Neural crest cell (in vitro differentiated cells): ENCODE measurements around the gene CDC37. TPM values are rescaled to one million over a fixed set of nuclear protein-coding genes. Genes with fewer than 3 reads are reported as not detected.

ENCODE experiments used
- DNase-seq: peaks from one replicate; pipeline ENCODE4 v3.0.0; 2021; ENCODE audit warnings: low read depth, mixed read lengths, low spot score
- H3K27ac Mint-ChIP-seq: one replicate; pipeline ENCODE4 v1.8.0; 2021; ENCODE audit warnings: mild to moderate bottlenecking, mixed read lengths; ENCODE audit not compliant: unreplicated experiment
- H3K27me3 Mint-ChIP-seq: 2 replicates; pipeline ENCODE4 v1.8.0; 2021; ENCODE audit warnings: low read depth, mild to moderate bottlenecking, mixed read lengths
- H3K36me3 Mint-ChIP-seq: 2 replicates; pipeline ENCODE4 v1.8.0; 2021; ENCODE audit warnings: low read depth, mild to moderate bottlenecking, mixed read lengths
- H3K4me1 Mint-ChIP-seq: 2 replicates; pipeline ENCODE4 v1.8.0; 2021; ENCODE audit warnings: mixed read lengths
- H3K4me3 Mint-ChIP-seq: one replicate; pipeline ENCODE4 v1.8.0; 2021; ENCODE audit warnings: mild to moderate bottlenecking, mixed read lengths
- H3K9me3 Mint-ChIP-seq: 2 replicates; pipeline ENCODE4 v1.8.0; 2021; ENCODE audit warnings: mixed read lengths
- total RNA-seq: library from RNA; stranded (reverse); gene quantifications from 2 replicates; pipeline ENCODE4 v1.2.1, GENCODE V29; 2021
- TF ChIP-seq, protein P1 (sequence below): fragments of 200-600 bp; sonication (generic); conservative IDR thresholded peaks from 2 replicates; pipeline ENCODE4 v1.5.0; 2021; ENCODE audit warnings: antibody characterized with exemption, mild to moderate bottlenecking

The CDC37 gene
- total RNA-seq, 1 donor from 2014 or later, result 164 TPM

DNA sequence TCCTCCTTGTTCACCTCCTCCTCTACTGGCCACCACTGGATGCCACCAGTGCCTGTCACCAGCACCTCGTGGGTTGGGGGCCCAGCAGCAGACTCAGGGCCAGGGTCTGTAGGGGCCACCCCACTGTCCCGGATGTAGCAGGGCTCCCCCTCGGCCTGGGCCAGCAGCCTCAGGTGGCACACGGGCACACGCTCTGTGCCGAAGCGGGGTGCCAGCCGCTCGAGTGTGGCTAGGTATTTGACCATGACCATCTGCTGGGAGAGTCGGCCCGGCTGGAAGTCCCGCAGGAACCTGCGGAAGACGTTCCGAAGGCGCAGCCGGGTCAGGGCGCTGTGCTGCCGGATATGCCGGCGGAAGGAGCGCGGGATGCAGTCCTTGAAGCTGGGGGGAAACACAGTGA, 37.8 kb downstream of the CDC37 start:
- Mint-ChIP-seq H3K36me3 (peaks cover 22% of the 10 kb centered on the region), H3K4me1 (no peaks in the 10 kb centered on the region), H3K4me3 (no peak overlapping the region), H3K27me3 (no peaks in the 10 kb centered on the region), H3K9me3 (no peaks in the 10 kb centered on the region), H3K27ac (no peak overlapping the region)
- DNase-seq, result no peak
- TF ChIP-seq, protein P1, sequence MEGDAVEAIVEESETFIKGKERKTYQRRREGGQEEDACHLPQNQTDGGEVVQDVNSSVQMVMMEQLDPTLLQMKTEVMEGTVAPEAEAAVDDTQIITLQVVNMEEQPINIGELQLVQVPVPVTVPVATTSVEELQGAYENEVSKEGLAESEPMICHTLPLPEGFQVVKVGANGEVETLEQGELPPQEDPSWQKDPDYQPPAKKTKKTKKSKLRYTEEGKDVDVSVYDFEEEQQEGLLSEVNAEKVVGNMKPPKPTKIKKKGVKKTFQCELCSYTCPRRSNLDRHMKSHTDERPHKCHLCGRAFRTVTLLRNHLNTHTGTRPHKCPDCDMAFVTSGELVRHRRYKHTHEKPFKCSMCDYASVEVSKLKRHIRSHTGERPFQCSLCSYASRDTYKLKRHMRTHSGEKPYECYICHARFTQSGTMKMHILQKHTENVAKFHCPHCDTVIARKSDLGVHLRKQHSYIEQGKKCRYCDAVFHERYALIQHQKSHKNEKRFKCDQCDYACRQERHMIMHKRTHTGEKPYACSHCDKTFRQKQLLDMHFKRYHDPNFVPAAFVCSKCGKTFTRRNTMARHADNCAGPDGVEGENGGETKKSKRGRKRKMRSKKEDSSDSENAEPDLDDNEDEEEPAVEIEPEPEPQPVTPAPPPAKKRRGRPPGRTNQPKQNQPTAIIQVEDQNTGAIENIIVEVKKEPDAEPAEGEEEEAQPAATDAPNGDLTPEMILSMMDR, result no peak

DNA sequence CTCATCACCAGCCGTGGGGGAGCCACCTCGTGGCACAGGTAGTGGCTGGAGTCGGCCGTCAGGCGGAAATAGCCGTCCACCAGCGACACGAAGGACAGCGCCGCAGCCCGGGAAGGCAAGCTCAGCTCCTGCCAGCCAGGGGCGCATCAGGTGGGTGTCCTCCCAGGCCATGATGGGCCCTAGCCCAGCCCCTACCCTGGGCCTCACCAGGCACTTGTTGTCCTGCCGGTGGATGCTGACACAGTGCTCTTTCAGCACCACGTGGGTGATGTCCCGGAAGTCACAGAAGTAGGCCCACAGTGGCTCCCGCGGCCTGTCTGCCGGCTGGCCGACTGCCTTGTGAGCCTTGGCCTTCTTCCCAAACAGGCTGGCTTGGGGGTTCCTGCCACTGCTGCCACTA, 38.7 kb downstream of the CDC37 start:
- Mint-ChIP-seq H3K36me3 (peaks cover 22% of the 10 kb centered on the region), H3K4me3 (no peak overlapping the region), H3K27me3 (no peaks in the 10 kb centered on the region), H3K27ac (no peak overlapping the region), H3K9me3 (no peaks in the 10 kb centered on the region), H3K4me1 (no peaks in the 10 kb centered on the region)
- TF ChIP-seq, protein P1, result no peak
- no peak for DNase-seq

DNA sequence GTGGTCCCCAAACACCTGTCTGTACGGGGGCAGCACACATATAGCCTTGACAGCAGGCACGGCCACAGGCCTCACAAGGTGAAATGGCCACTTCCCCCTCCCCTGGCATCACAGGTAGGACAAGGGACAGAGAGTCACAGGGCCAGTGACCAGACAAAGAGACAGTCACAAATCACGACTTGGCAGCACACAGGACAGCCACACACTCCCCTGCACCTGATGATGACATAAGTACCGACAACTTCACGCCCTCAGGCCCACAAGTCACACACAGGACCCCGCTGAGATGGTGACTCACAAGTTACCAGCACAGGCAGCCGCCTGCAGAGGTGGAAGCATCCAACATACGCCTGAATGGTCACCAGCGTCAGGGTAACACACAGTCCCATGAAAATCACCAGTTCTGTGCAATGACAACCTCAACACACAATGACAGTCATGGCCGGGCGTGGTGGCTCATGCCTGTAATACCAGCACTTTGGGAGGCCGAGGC, 39.5 kb downstream of the CDC37 start:
- Mint-ChIP-seq H3K9me3 (no peaks in the 10 kb centered on the region), H3K36me3 (peaks cover 14% of the 10 kb centered on the region), H3K4me3 (no peak overlapping the region), H3K27me3 (no peaks in the 10 kb centered on the region), H3K4me1 (no peaks in the 10 kb centered on the region), H3K27ac (no peak overlapping the region)
- no peak for DNase-seq
- TF ChIP-seq, protein P1, result no peak

DNA sequence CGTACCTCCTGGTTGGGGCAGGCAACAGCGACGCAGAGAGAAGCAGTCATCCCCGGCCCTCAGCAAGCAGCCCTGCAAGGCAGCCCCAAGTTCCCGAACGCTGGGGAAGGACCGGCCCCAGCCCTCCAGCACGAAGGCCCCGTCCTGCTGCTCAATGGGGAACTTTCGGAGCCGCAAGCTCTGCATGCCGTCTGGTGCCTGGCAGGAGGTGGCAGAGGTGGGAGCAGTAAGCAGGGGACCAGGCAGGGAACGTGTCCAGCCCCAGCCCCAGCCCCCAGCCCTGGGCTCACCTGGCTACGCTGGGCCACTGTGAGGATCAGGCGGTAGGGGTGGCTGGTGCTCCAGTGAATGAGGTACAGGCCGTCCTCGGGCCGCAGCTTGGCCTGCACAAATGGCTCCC, 41.1 kb downstream of the CDC37 start:
- DNase-seq, result no peak
- H3K27ac Mint-ChIP-seq, result no peak overlapping the region
- peaks cover 6% of the 10 kb centered on the region for H3K36me3 Mint-ChIP-seq
- H3K4me3 Mint-ChIP-seq, result no peak overlapping the region
- H3K4me1 Mint-ChIP-seq, result no peaks in the 10 kb centered on the region
- TF ChIP-seq, protein P1, result no peak
- H3K9me3 Mint-ChIP-seq, result no peaks in the 10 kb centered on the region
- no peaks in the 10 kb centered on the region for H3K27me3 Mint-ChIP-seq

DNA sequence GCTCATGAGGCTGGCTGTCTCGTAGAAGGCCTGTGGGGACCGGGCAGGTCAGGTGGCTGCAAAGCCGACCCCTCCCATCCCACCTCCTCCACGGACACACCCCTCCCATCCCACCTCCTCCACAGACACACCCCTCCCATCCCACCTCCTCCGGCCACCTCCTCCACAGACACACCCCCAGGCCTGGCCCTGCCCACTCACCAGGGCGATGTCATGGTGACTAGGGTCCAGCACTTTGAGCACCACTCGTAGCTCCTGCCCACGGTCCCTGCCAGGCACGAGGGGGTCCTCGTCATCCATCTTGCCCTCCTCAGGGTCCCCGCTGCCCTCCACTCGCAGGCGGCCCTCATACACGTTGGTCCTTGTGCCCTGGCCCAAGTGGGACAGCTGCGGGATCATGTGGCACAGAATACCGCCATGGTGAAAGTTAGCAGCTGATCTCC, 41.8 kb downstream of the CDC37 start:
- no peak overlapping the region for H3K27ac Mint-ChIP-seq
- H3K36me3 Mint-ChIP-seq, result peaks cover 6% of the 10 kb centered on the region
- no peaks in the 10 kb centered on the region for H3K27me3 Mint-ChIP-seq
- H3K9me3 Mint-ChIP-seq, result no peaks in the 10 kb centered on the region
- TF ChIP-seq, protein P1, result no peak
- DNase-seq, result no peak
- H3K4me3 Mint-ChIP-seq, result no peak overlapping the region
- no peaks in the 10 kb centered on the region for H3K4me1 Mint-ChIP-seq
